DOHH2 (cell line): ENCODE results near the gene HVCN1.

Experiments used
- EZH2phosphoT487 ChIP-seq: fragments of 200-600 bp; sonication (generic); IDR thresholded peaks from 2 replicates; pipeline ENCODE4 v1.6.1; 2017; ENCODE audit warnings: borderline replicate concordance, mild to moderate bottlenecking, antibody characterized with exemption, low read length, moderate library complexity, mixed read lengths
- TF ChIP-seq, protein P1 (sequence below): fragments of 200-600 bp; sonication (generic); IDR thresholded peaks from one replicate; pipeline ENCODE4 v1.5.1; 2014; ENCODE audit warnings: antibody characterized with exemption, mild to moderate bottlenecking, low read depth, low read length; ENCODE audit not compliant: poor library complexity, severe bottlenecking

GRCh38 chr12:110667671-110668070, 21.2 kb downstream of the HVCN1 start:
- TF ChIP-seq, protein P1, sequence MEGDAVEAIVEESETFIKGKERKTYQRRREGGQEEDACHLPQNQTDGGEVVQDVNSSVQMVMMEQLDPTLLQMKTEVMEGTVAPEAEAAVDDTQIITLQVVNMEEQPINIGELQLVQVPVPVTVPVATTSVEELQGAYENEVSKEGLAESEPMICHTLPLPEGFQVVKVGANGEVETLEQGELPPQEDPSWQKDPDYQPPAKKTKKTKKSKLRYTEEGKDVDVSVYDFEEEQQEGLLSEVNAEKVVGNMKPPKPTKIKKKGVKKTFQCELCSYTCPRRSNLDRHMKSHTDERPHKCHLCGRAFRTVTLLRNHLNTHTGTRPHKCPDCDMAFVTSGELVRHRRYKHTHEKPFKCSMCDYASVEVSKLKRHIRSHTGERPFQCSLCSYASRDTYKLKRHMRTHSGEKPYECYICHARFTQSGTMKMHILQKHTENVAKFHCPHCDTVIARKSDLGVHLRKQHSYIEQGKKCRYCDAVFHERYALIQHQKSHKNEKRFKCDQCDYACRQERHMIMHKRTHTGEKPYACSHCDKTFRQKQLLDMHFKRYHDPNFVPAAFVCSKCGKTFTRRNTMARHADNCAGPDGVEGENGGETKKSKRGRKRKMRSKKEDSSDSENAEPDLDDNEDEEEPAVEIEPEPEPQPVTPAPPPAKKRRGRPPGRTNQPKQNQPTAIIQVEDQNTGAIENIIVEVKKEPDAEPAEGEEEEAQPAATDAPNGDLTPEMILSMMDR, result no peak
- no peak for TF ChIP-seq EZH2phosphoT487
